NCI-H146 treated with DMSO at 0.1 percent for 48 hours (cell line): Measurements from ENCODE around the gene MRAS.
A peak's percentile ranks its signal among the peaks of the same experiment; 100 is the strongest.
"Not testable (repeated sequence)": the region's sequence is repeated elsewhere in the genome, so short reads cannot be mapped to it uniquely, and the experiment has no call there.

Experiments used
- DNase-seq: peaks from one replicate; lab custom pipeline; 2025; ENCODE audit not compliant: unreplicated experiment; lab: John Stamatoyannopoulos, UW

Gene MRAS

GRCh38 chr3:138412821-138413551, 64.6 kb downstream of the MRAS start:
- DNase-seq, result no peak

- DNase-seq, result not testable (repeated sequence)
Measured at GRCh38 chr3:138416236-138416635, 67.9 kb downstream of the MRAS start.

GRCh38 chr3:138417559-138417982, 69.2 kb downstream of the MRAS start:
- DNase-seq, result peak; percentile 91

- DNase-seq, result peak; percentile 66
Measured at GRCh38 chr3:138418601-138419206, 70.3 kb downstream of the MRAS start.

GRCh38 chr3:138423316-138423715, 74.9 kb downstream of the MRAS start:
- no peak for DNase-seq

- no peak for DNase-seq
Measured at GRCh38 chr3:138424323-138424722, 75.9 kb downstream of the MRAS start.

- DNase-seq, result no peak
Measured at GRCh38 chr3:138426211-138426610, 77.8 kb downstream of the MRAS start.

GRCh38 chr3:138426754-138427153, 78.4 kb downstream of the MRAS start:
- not testable (repeated sequence) for DNase-seq

- DNase-seq, result no peak
Measured at GRCh38 chr3:138429665-138430064, 81.3 kb downstream of the MRAS start.

GRCh38 chr3:138432576-138433240, 84.3 kb downstream of the MRAS start:
- no peak for DNase-seq

GRCh38 chr3:138433892-138434275, 85.5 kb downstream of the MRAS start:
- no peak for DNase-seq

- peak; percentile 80 for DNase-seq
Measured at GRCh38 chr3:138434276-138434874, 86.0 kb downstream of the MRAS start, which contains the start of gene ESYT3. ESYT3 (plus strand) TSS chr3:138434616; CDS start chr3:138434799, 183 bp downstream.

- DNase-seq, result peak; percentile 60
Measured at GRCh38 chr3:138434875-138435772, 86.7 kb downstream of the MRAS start.

GRCh38 chr3:138435840-138436239, 87.5 kb downstream of the MRAS start:
- no peak for DNase-seq

- no peak for DNase-seq
Measured at GRCh38 chr3:138437281-138437680, 88.9 kb downstream of the MRAS start.

- DNase-seq, result no peak
Measured at GRCh38 chr3:138438896-138439295, 90.5 kb downstream of the MRAS start.

GRCh38 chr3:138439646-138440045, 91.3 kb downstream of the MRAS start:
- DNase-seq, result no peak

GRCh38 chr3:138440121-138440521, 91.7 kb downstream of the MRAS start:
- no peak for DNase-seq

- DNase-seq, result no peak
Measured at GRCh38 chr3:138440596-138440995, 92.2 kb downstream of the MRAS start.

- DNase-seq, result no peak
Measured at GRCh38 chr3:138441256-138441655, 92.9 kb downstream of the MRAS start.

GRCh38 chr3:138441742-138442141, 93.4 kb downstream of the MRAS start:
- no peak for DNase-seq
